Measurements from ENCODE around the gene BLZF1.

DNA sequence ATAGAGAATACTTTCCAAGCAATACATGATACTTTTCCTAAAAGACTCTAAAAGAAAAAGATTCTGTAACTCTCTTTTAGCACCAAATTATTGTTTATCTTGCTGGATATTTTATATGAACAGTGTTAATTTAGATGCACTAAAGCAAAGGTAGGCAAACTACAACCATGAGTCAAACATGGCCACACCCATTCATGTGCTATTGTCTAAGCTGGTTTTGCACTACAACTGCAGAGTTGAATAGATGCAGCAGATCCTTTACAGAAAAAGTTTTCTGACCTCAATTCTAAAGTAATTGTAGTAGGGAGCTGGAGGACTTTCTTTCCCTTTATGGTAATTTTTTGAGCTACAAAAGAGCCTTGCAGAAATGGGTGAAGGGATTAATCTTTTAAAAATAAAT is 19.4 kb downstream of the BLZF1 start:
- TF ChIP-seq ZNF274 (IDR thresholded peaks at IDR 0.05; ENCODE audit: low read depth, low read length): no peak
- TF ChIP-seq YY1 (IDR thresholded peaks at IDR 0.05; ENCODE audit: insufficient read depth, insufficient read length): no peak

Measured in NT2/D1 (cell line).